Keratinocyte (primary cell): ENCODE measurements around the gene SLC7A14. TPM values are rescaled to one million over a fixed set of nuclear protein-coding genes. Genes with fewer than 3 reads are reported as not detected.

Experiments
- DNase-seq: peaks from one replicate; pipeline ENCODE4 v3.0.0-alpha.2; 2011; ENCODE audit warnings: low read depth, missing footprints, low spot score
- FAIRE-seq: peaks from 2 replicates; lab custom pipeline; 2011; peaks lifted over from hg19 to GRCh38; lab: Jason Lieb, UNC
- H2AFZ ChIP-seq: 2 replicates; pipeline ENCODE4 v1.6.0; 2012; ENCODE audit warnings: low read length, control low read depth, inconsistent platforms; ENCODE audit not compliant: control insufficient read depth
- H3K27ac ChIP-seq: 2 replicates; pipeline ENCODE4 v1.5.1; 2011; ENCODE audit warnings: low read length; ENCODE audit not compliant: control insufficient read depth, insufficient read depth
- H3K27me3 ChIP-seq: 3 replicates; pipeline ENCODE4 v1.6.0; 2011; ENCODE audit warnings: low read length; ENCODE audit not compliant: control insufficient read depth, insufficient read depth; ENCODE audit errors: extremely low read depth
- H3K36me3 ChIP-seq, 2 experiments: 2 replicates in 1 of 2; 3 replicates in 1 of 2; pipeline ENCODE4 v1.5.1; 2011; ENCODE audit warnings: low read length in 2 of 2, mild to moderate bottlenecking in 1 of 2; ENCODE audit not compliant: control insufficient read depth in 2 of 2, insufficient read depth in 2 of 2; ENCODE audit errors: extremely low read depth in 1 of 2
- H3K4me1 ChIP-seq: 3 replicates; pipeline ENCODE4 v1.5.1; 2011; ENCODE audit warnings: low read length; ENCODE audit not compliant: control insufficient read depth, insufficient read depth; ENCODE audit errors: extremely low read depth
- H3K4me2 ChIP-seq: 3 replicates; pipeline ENCODE4 v1.6.0; 2011; ENCODE audit warnings: low read depth, low read length; ENCODE audit not compliant: control insufficient read depth, insufficient read depth; ENCODE audit errors: extremely low read depth
- H3K4me3 ChIP-seq, 3 experiments: fragments of 200-600 bp in 1 of 3; sonication (generic) in 1 of 3; 2 replicates in 2 of 3; 3 replicates in 1 of 3; pipeline ENCODE4 v1.5.1; 2011 to 2016; ENCODE audit warnings: low read length in 3 of 3, mild to moderate bottlenecking in 3 of 3, control low read depth in 2 of 3, inconsistent platforms in 1 of 3, low read depth in 1 of 3, mixed read lengths in 1 of 3, mixed run types in 1 of 3, moderate library complexity in 1 of 3; ENCODE audit not compliant: control insufficient read depth in 2 of 3, insufficient read depth in 2 of 3; ENCODE audit errors: extremely low read depth in 1 of 3
- H3K79me2 ChIP-seq: 2 replicates; pipeline ENCODE4 v1.6.0; 2012; ENCODE audit warnings: low read length; ENCODE audit not compliant: control insufficient read depth, insufficient read depth
- H3K9ac ChIP-seq: 3 replicates; pipeline ENCODE4 v1.6.0; 2011; ENCODE audit warnings: low read length; ENCODE audit not compliant: control insufficient read depth, insufficient read depth; ENCODE audit errors: extremely low read depth
- H3K9me1 ChIP-seq: 3 replicates; pipeline ENCODE4 v1.6.0; 2011; ENCODE audit warnings: low read length; ENCODE audit not compliant: control insufficient read depth, insufficient read depth; ENCODE audit errors: extremely low read depth
- H3K9me3 ChIP-seq: 2 replicates; pipeline ENCODE4 v1.5.1; 2012; ENCODE audit warnings: low read depth, low read length; ENCODE audit not compliant: control insufficient read depth
- H4K20me1 ChIP-seq: 3 replicates; pipeline ENCODE4 v1.6.0; 2011; ENCODE audit warnings: low read length; ENCODE audit not compliant: control insufficient read depth, insufficient read depth; ENCODE audit errors: extremely low read depth
- CTCF ChIP-seq, 3 experiments: IDR thresholded peaks in 1 of 3; conservative IDR thresholded peaks in 1 of 3; optimal IDR thresholded peaks in 1 of 3; 2 replicates in 2 of 3; 3 replicates in 1 of 3; pipeline versions ENCODE3 to v1.5.1; 2011; ENCODE audit warnings: low read length in 3 of 3, mild to moderate bottlenecking in 3 of 3, moderate library complexity in 2 of 3, control low read depth in 1 of 3, inconsistent platforms in 1 of 3; ENCODE audit not compliant: insufficient read depth in 2 of 3; ENCODE audit errors: extremely low read depth in 1 of 3
- EZH2 ChIP-seq: IDR thresholded peaks from one replicate; pipeline ENCODE4 v1.6.1; 2012; ENCODE audit warnings: inconsistent platforms, mild to moderate bottlenecking, low read length, moderate library complexity
- dilution Hi-C: fragments of 300-500 bp; cut with MboI; formaldehyde crosslinking; loops from one replicate; pipeline ENCODE4 v1.7.0; 2020; ENCODE audit warnings: low sequenced_read_pairs; ENCODE audit not compliant: extremely low pct_ligation_motif_present
- polyA plus RNA-seq, 5 experiments: library from polyadenylated mRNA; depleted of rRNA in 3 of 5; stranded (reverse) in 3 of 5; stranded (forward) in 1 of 5; unstranded in 1 of 5; fragments of >200 nt; gene quantifications; 1 replicate in 1 of 5; 2 replicates in 3 of 5; 3 replicates in 1 of 5; pipeline versions ENCODE4 v1.2.1 to v1.2.3, GENCODE V29; 2011 to 2012; ENCODE audit warnings: missing spikeins in 2 of 5, low read depth in 1 of 5, low replicate concordance in 1 of 5

The SLC7A14 gene
- polyA plus RNA-seq, 1 donor (not counting 4 experiments of a cell fraction or from before 2014, with no cell fraction given): not detected

GRCh38 chr3:170529912-170530311, 56.0 kb downstream of the SLC7A14 start:
- H4K20me1 ChIP-seq: no peaks in the 10 kb centered on the region
- TF ChIP-seq EZH2 (no peak), CTCF (optimal IDR thresholded peaks at IDR 0.05 in 1 of 3, IDR thresholded peaks at IDR 0.05 in 1 of 3, conservative IDR thresholded peaks at IDR 0.05 in 1 of 3; ENCODE audit: extremely low read depth in 1 of 3, insufficient read depth in 2 of 3, low read length in 3 of 3) (no peak)
- no peak overlapping the region for H3K27ac ChIP-seq
- H3K9me3 ChIP-seq: no peaks in the 10 kb centered on the region
- FAIRE-seq (no peak), DNase-seq (no peak)
- H2AFZ ChIP-seq: no peak overlapping the region
- no peaks in the 10 kb centered on the region for H3K36me3 ChIP-seq
- no peak overlapping the region for H3K4me3 ChIP-seq
- H3K4me1 ChIP-seq: no peaks in the 10 kb centered on the region
- H3K9ac ChIP-seq: no peak overlapping the region
- no peaks in the 10 kb centered on the region for H3K27me3 ChIP-seq
- H3K4me2 ChIP-seq: no peak overlapping the region
- H3K9me1 ChIP-seq: no peaks in the 10 kb centered on the region
- dilution Hi-C loops: no loop called here
- H3K79me2 ChIP-seq: no peaks in the 10 kb centered on the region

GRCh38 chr3:170529346-170529745, 56.5 kb downstream of the SLC7A14 start:
- Histone ChIP-seq H3K27me3 (no peaks in the 10 kb centered on the region), H3K4me3 (no peak overlapping the region), H3K9ac (no peak overlapping the region), H2AFZ (no peak overlapping the region), H3K27ac (no peak overlapping the region), H3K79me2 (no peaks in the 10 kb centered on the region), H3K4me2 (no peak overlapping the region), H3K36me3 (no peaks in the 10 kb centered on the region), H3K9me3 (no peaks in the 10 kb centered on the region), H4K20me1 (no peaks in the 10 kb centered on the region), H3K9me1 (no peaks in the 10 kb centered on the region), H3K4me1 (no peaks in the 10 kb centered on the region)
- dilution Hi-C loops: no loop called here
- no peak for TF ChIP-seq EZH2
- no peak for TF ChIP-seq CTCF (optimal IDR thresholded peaks at IDR 0.05 in 1 of 3, IDR thresholded peaks at IDR 0.05 in 1 of 3, conservative IDR thresholded peaks at IDR 0.05 in 1 of 3; ENCODE audit: extremely low read depth in 1 of 3, insufficient read depth in 2 of 3, low read length in 3 of 3)
- FAIRE-seq: no peak
- DNase-seq: no peak
